ENCODE data around the gene N4BP3.

Gene N4BP3

DNA sequence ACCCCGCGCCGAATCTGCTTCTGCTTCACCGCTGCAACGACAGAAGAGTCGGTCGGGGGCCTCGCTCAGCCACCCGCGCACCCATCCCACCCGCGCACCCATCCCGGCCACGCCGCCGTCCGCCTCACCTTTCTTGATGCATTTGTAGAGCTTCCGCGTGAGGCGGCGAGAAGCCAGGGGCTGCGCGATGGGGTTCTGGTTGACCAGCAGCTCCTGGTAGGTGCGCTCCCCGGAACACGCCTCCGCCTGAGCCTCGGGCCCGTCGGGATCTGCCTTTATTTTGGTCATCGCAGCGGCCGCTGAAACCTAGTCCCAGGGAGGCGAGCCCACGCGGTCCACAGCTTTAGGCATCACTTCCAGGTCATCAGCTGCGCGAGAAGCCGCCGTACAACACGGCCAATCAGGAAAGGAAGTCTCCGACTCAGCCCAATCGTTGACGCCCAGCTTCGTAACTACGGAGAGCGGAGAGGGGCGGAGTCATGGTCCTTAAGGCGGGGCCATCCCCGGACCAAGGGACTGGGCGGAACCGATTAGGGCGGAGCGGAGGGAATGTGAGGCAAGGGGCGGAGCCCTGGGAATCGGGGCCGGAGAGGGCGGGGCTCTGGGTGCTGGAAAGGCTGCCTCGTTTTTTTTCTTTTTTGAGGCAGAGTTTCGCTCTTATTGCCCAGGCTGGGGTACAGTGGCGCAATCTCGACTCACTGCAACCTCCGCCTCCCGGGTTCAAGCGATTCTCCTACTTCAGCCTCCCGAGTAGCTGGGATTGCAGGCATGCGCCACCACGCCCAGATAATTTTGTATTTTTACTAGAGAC, 40.4 kb downstream of the N4BP3 start, which contains the start of gene NHP2:
NHP2 (minus strand) TSS at position 356 of the 811 bp plus-strand sequence; CDS start at position 288, 68 bp downstream.
- Histone ChIP-seq H3K4me2 (ENCODE audit: insufficient read depth, low read length) (peak within 1 kb of the TSS; percentile 98), H3K79me2 (ENCODE audit: insufficient read depth, low read length) (peaks cover 20% of the 10 kb centered on the region), H3K4me3 (ENCODE audit: low read depth in 1 of 2, low read length in 2 of 2) (peak within 1 kb of the TSS; percentile 86 to 95), H3K27ac (ENCODE audit: low read length) (peak within 1 kb of the TSS; percentile 47), H3K36me3 (ENCODE audit: insufficient read depth, low read length) (peaks cover 41% of the 10 kb centered on the region), H3K9ac (ENCODE audit: low read depth, low read length) (peak within 1 kb of the TSS; percentile 67), H3K4me1 (ENCODE audit: insufficient read depth, low read length) (peaks cover 34% of the 10 kb centered on the region), H3K27me3 (ENCODE audit: insufficient read depth, low read length, poor library complexity) (no peaks in the 10 kb centered on the region), H4K20me1 (ENCODE audit: insufficient read depth, low read length) (peaks cover 22% of the 10 kb centered on the region; the same call in 1 of the 2 replicates), H3K9me3 (ENCODE audit: insufficient read depth, low read length, severe bottlenecking) (no peaks in the 10 kb centered on the region), H2AFZ (ENCODE audit: low read depth, low read length) (peak within 1 kb of the TSS; percentile 72)
- ATAC-seq (ENCODE audit: insufficient read depth, low read depth) (peak; percentile 95), DNase-seq (peak; percentile 99)
- no peak for TF ChIP-seq CTCF (IDR thresholded peaks at IDR 0.05; ENCODE audit: borderline replicate concordance, extremely low read depth, low read length, poor library complexity, severe bottlenecking)
- TF ChIP-seq EZH2 (IDR thresholded peaks at IDR 0.05; ENCODE audit: borderline replicate concordance, low read depth, low read length, severe bottlenecking), result no peak

GRCh38 chr5:178155065-178155464, 41.7 kb downstream of the N4BP3 start:
- Histone ChIP-seq H3K36me3 (ENCODE audit: insufficient read depth, low read length) (peaks cover 28% of the 10 kb centered on the region), H3K4me2 (ENCODE audit: insufficient read depth, low read length) (no peak overlapping the region), H3K79me2 (ENCODE audit: insufficient read depth, low read length) (peaks cover 20% of the 10 kb centered on the region), H3K4me3 (ENCODE audit: low read depth in 1 of 2, low read length in 2 of 2) (no peak overlapping the region), H2AFZ (ENCODE audit: low read depth, low read length) (no peak overlapping the region), H3K9me3 (ENCODE audit: insufficient read depth, low read length, severe bottlenecking) (no peaks in the 10 kb centered on the region), H3K27me3 (ENCODE audit: insufficient read depth, low read length, poor library complexity) (no peaks in the 10 kb centered on the region), H3K9ac (ENCODE audit: low read depth, low read length) (no peak overlapping the region), H3K27ac (ENCODE audit: low read length) (no peak overlapping the region), H4K20me1 (ENCODE audit: insufficient read depth, low read length) (peaks cover 18% of the 10 kb centered on the region; the same call in 1 of the 2 replicates), H3K4me1 (ENCODE audit: insufficient read depth, low read length) (peaks cover 34% of the 10 kb centered on the region)
- no peak for DNase-seq
- TF ChIP-seq CTCF (IDR thresholded peaks at IDR 0.05; ENCODE audit: borderline replicate concordance, extremely low read depth, low read length, poor library complexity, severe bottlenecking) (no peak), EZH2 (IDR thresholded peaks at IDR 0.05; ENCODE audit: borderline replicate concordance, low read depth, low read length, severe bottlenecking) (no peak)
- ATAC-seq (ENCODE audit: insufficient read depth, low read depth), result no peak

DNA sequence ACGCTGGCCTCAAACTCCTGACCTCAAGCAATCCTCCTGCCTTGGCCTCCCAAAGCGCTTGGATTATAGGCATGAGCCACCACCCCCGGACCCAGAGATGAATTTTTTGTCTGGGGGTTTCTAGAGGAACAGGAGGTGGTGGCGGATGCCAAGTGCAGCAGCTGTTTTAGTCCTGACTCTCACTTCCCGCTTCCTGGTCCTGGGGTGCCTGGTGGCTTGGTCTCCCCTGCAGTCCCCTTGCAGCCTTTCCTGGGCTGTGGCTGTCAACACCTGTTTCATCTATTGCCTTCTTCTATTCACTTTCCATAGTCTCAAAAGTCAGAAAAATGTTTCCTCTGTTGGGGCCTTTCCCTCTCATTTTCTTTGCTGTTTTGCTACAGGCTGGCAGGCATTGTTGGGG, 46.8 kb downstream of the N4BP3 start:
- Histone ChIP-seq H3K4me3 (ENCODE audit: low read depth in 1 of 2, low read length in 2 of 2) (no peak overlapping the region), H4K20me1 (ENCODE audit: insufficient read depth, low read length) (no peaks in the 10 kb centered on the region), H3K79me2 (ENCODE audit: insufficient read depth, low read length) (no peaks in the 10 kb centered on the region), H3K4me1 (ENCODE audit: insufficient read depth, low read length) (peaks cover 10% of the 10 kb centered on the region), H3K9me3 (ENCODE audit: insufficient read depth, low read length, severe bottlenecking) (no peaks in the 10 kb centered on the region), H3K27ac (ENCODE audit: low read length) (no peak overlapping the region), H3K9ac (ENCODE audit: low read depth, low read length) (no peak overlapping the region), H2AFZ (ENCODE audit: low read depth, low read length) (no peak overlapping the region), H3K27me3 (ENCODE audit: insufficient read depth, low read length, poor library complexity) (peaks cover 6% of the 10 kb centered on the region), H3K4me2 (ENCODE audit: insufficient read depth, low read length) (no peak overlapping the region), H3K36me3 (ENCODE audit: insufficient read depth, low read length) (no peaks in the 10 kb centered on the region)
- ATAC-seq (ENCODE audit: insufficient read depth, low read depth) (no peak), DNase-seq (no peak)
- TF ChIP-seq EZH2 (IDR thresholded peaks at IDR 0.05; ENCODE audit: borderline replicate concordance, low read depth, low read length, severe bottlenecking), result no peak
- TF ChIP-seq CTCF (IDR thresholded peaks at IDR 0.05; ENCODE audit: borderline replicate concordance, extremely low read depth, low read length, poor library complexity, severe bottlenecking), result no peak

Data from DND-41 (cell line).